G401 (cell line): Measurements from ENCODE around the gene HRAS. TPM values are rescaled to one million over a fixed set of nuclear protein-coding genes. Genes with fewer than 3 reads are reported as not detected.

Experiments used
- DNase-seq: peaks from one replicate; pipeline ENCODE4 v3.0.0-alpha.2; 2015; ENCODE audit warnings: low spot score
- in situ Hi-C: cut with HindIII; loops from 2 replicates; pipeline ENCODE4 v1.10.0; 2016; ENCODE audit warnings: low sequenced_read_pairs, mixed read lengths
- total RNA-seq: library from RNA; depleted of rRNA; stranded (reverse); fragments of >200 nt; shearing (Covaris generic); gene quantifications from 2 replicates; pipeline ENCODE4 v1.2.3, GENCODE V29; 2014

HRAS gene
- total RNA-seq, 1 experiment from 2014 or later: 51.7 TPM

- in situ Hi-C loops: no loop called here
- no peak for DNase-seq
Measured at GRCh38 chr11:537622-538430, 2.5 kb upstream of the HRAS start.

- in situ Hi-C loops: no loop called here
- peak; percentile 53 for DNase-seq
Measured at GRCh38 chr11:536841-537621, 1.7 kb upstream of the HRAS start, which contains the start of gene LRRC56. TSS of gene LRRC56 (plus strand) at chr11:537527. CDS start at chr11:540685, 3,158 bp downstream.

GRCh38 chr11:535210-535518 is 212 bp downstream of the HRAS start:
- in situ Hi-C loops: no loop called here
- no peak for DNase-seq

- in situ Hi-C loops: no loop called here
- DNase-seq: no peak
Measured at GRCh38 chr11:534396-535209, 773 bp downstream of the HRAS start.

DNA sequence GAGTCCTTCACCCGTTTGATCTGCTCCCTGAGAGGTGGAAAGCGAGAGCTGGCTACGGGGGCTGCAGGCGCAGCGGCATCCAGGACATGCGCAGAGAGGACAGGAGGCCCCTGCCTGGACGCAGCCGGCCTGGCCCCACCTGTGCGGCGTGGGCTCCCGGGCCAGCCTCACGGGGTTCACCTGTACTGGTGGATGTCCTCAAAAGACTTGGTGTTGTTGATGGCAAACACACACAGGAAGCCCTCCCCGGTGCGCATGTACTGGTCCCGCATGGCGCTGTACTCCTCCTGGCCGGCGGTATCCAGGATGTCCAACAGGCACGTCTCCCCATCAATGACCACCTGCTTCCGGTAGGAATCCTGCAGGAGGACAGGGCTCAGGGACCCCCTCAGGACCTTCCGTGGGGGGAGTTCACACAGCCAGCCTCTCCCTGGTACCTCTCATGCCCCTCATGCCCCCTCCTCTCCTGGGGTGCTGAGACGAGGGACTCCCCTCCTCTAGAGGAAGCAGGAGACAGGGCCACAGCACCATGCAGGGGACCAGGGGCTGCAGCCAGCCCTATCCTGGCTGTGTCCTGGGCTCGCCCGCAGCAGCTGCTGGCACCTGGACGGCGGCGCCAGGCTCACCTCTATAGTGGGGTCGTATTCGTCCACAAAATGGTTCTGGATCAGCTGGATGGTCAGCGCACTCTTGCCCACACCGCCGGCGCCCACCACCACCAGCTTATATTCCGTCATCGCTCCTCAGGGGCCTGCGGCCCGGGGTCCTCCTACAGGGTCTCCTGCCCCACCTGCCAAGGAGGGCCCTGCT is 1.6 kb downstream of the HRAS start:
- no peak for DNase-seq
- in situ Hi-C loops: no loop called here

DNA sequence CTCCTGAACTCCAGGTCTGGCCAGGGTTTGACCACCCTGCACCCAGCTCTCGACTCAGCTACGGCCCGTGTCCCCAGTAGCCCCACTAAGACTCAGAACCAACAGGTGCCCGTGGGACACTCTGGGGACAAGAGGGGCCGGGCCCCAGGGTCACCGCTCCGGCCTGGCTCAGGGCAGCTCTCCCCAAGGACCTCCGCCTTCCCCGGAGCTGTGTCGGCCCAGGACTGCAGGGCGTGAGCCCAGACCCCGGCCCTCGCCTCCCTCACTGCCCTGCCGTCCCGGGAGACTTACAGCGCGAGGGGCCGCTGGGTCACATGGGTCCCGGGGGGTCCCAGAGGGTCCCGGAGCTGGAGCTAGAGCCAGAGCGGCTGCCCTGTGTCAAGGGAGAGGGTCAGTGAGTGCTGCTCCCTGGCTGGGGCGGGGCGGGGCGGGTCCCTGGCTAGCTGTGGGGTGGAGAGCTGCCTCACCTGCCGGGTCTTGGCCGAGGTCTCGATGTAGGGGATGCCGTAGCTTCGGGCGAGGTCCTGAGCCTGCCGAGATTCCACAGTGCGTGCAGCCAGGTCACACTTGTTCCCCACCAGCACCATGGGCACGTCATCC is 2.3 kb downstream of the HRAS start:
- in situ Hi-C loops: no loop called here
- DNase-seq: no peak

GRCh38 chr11:532527-532985 is 2.8 kb downstream of the HRAS start:
- DNase-seq: no peak
- in situ Hi-C loops: no loop called here

DNA sequence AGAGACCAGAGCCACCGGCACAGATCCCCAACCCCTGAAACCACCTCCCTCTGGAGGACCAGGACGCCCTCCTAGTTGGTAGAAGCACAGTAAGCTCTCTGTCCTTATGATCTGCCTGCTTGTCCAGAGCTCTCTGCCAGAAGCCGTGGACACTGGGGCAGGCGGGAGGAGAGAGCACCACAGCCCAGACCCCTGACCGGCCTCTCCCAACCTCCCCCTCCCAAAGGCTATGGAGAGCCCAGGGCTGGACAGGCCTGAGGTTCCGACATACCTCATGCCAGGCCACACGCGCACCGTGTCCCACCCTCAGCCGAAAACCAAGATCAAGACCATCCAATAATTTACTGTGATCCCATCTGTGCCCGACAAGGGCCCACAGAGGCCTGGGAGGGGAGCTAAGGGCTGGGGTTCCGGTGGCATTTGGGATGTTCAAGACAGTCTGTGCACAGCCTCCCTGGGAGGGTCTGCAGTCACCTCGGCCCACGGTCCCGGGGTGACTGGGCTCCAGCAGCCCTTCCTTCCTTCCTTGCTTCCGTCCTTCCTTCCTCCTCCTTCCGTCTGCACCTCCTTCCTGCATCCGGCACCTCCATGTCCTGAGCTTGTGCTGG is 3.4 kb downstream of the HRAS start:
- in situ Hi-C loops: no loop called here
- no peak for DNase-seq

DNA sequence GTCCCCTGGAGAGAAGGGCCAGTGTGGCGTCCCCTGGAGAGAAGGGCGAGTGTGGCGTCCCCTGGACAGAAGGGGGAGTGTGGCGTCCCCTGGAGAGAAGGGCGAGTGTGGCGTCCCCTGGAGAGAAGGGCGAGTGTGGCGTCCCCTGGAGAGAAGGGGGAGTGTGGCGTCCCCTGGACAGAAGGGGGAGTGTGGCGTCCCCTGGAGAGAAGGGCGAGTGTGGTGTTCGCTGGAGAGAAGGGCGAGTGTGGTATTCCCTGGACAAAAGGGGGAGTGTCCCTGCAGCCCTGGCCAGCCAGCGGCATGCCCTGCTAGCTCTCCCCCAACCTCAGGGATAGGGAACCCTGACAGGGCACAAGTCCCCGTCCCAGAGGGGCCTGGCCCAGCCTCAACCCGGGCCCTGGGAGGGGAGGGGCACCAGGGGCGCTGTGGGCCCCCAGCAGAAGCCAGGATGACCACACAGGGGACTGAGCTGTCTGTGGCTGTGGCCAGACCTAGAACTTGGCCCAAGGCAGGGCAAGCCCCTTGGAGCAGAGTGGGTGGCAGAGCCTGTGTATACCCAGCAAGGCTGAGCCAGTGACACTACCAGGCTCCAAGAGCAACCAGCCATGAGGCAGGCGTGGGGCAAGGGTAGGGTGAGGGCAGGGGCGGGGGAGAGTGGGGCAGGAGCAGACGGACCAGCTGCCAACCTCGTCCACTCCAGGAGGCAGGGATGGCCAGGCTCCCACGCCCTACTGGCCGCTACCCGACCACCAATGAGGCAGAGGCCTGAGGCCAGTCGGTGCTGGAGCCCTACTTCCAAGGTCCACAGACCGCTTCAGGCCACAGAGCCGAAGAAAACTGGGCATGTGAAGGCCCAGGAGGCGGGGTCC is 4.2 kb downstream of the HRAS start:
- in situ Hi-C loops: no loop called here
- no peak for DNase-seq

GRCh38 chr11:529728-530411 is 5.5 kb downstream of the HRAS start:
- no peak for DNase-seq
- in situ Hi-C loops: no loop called here

GRCh38 chr11:528815-529727 is 6.3 kb downstream of the HRAS start:
- in situ Hi-C loops: no loop called here
- no peak for DNase-seq

DNA sequence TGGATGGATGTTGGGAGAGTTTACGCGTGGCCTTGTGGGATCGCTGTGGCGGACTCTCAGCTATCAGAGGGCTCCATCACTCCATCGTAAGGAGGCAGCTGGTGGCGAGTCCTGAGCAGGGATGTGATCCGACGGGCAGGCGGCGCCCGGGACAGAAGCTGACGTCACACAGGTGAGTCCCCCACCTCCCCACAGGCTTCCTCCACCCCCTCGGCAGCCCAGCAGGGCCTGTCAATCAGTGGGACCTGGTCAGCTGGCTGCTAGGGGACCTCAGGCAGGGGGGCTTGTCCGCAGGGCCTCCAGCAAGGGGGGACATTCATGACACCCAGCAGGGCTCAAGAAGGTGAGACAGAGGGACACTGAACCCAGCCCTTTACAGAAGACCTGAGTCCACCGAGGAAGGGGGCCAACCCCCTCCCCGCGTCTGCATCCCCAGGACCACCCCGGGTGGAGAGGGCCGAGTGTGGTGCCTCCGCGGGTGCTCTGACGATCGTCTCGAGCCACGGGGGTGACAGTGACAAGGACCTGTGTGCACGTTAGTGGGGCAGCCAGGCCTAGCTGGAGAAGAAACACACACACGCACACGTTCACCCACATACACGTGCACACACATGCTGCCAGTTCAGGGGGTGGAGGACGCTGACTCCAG is 7.1 kb downstream of the HRAS start:
- in situ Hi-C loops: no loop called here
- no peak for DNase-seq

DNA sequence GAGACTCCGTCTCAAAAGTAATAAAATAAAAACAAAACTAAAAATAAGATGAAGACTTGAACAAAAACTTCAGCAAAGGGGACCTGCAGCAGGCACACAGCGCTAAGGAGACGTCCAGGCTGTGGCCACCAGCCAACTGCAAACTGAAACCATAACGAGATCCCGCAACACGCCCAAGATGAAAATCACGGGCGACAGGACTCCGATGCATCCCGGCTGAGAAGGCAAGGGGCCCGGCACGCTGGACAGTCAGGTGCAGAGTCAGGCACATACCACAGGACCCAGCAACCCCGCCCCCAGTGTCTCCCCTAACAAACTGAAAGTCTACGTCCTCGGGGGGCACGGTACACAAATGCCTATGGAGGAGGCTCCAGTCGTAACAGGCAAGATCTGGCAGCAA is 9.2 kb downstream of the HRAS start:
- no peak for DNase-seq
- in situ Hi-C loops: no loop called here

GRCh38 chr11:521177-521688 is 14.1 kb downstream of the HRAS start:
- DNase-seq: no peak
- in situ Hi-C loops: no loop called here
